Neural progenitor cell (in vitro differentiated cells): ENCODE data around the gene GDPGP1. TPM values are rescaled to one million over a fixed set of nuclear protein-coding genes. Genes with fewer than 3 reads are reported as not detected.
"Not testable (repeated sequence)": the region's sequence is repeated elsewhere in the genome, so short reads cannot be mapped to it uniquely, and the experiment has no call there.

ENCODE experiments used
- DNase-seq: peaks from one replicate; pipeline ENCODE4 v3.0.0-alpha.2; 2016; ENCODE audit warnings: low spot score
- H2AFZ ChIP-seq: fragments of 200-600 bp; sonication (generic); replicated peaks from 2 replicates; pipeline ENCODE4 v1.6.1; 2016; ENCODE audit warnings: antibody characterized with exemption
- H3F3A ChIP-seq: fragments of 200-600 bp; sonication (generic); 2 replicates; pipeline ENCODE4 v1.6.1; 2016; ENCODE audit warnings: antibody characterized with exemption, low read depth
- H3K27ac ChIP-seq: fragments of 200-600 bp; sonication (generic); 2 replicates; pipeline ENCODE4 v1.5.1; 2016; ENCODE audit warnings: mild to moderate bottlenecking
- H3K27me3 ChIP-seq: fragments of 200-600 bp; sonication (generic); 2 replicates; pipeline ENCODE4 v1.6.1; 2016; ENCODE audit warnings: mild to moderate bottlenecking, moderate library complexity
- H3K36me3 ChIP-seq: fragments of 200-600 bp; sonication (generic); 2 replicates; pipeline ENCODE4 v1.5.1; 2016
- H3K4me1 ChIP-seq: fragments of 200-600 bp; sonication (generic); 2 replicates; pipeline ENCODE4 v1.6.1; 2016; ENCODE audit warnings: mixed run types
- H3K4me2 ChIP-seq: fragments of 200-600 bp; sonication (generic); 2 replicates; pipeline ENCODE4 v1.6.1; 2016
- H3K4me3 ChIP-seq: fragments of 200-600 bp; sonication (generic); 2 replicates; pipeline ENCODE4 v1.5.1; 2016
- H3K79me2 ChIP-seq: fragments of 200-600 bp; sonication (generic); 2 replicates; pipeline ENCODE4 v1.6.1; 2016; ENCODE audit warnings: low read depth
- H3K9ac ChIP-seq: fragments of 200-600 bp; sonication (generic); 2 replicates; pipeline ENCODE4 v1.6.1; 2016
- H3K9me3 ChIP-seq: fragments of 200-600 bp; sonication (generic); 2 replicates; pipeline ENCODE4 v1.5.1; 2016; ENCODE audit warnings: low read depth
- H4K20me1 ChIP-seq: fragments of 200-600 bp; sonication (generic); 2 replicates; pipeline ENCODE4 v1.6.1; 2016; ENCODE audit warnings: low read depth
- H3K27ac Mint-ChIP-seq: 3 replicates; pipeline ENCODE4 v1.8.0; 2021; ENCODE audit warnings: mixed read lengths
- H3K27me3 Mint-ChIP-seq: 2 replicates; pipeline ENCODE4 v1.8.0; 2022; ENCODE audit warnings: low read depth, mild to moderate bottlenecking, inconsistent platforms, moderate library complexity, mixed read lengths; ENCODE audit not compliant: insufficient read depth
- H3K36me3 Mint-ChIP-seq: 3 replicates; pipeline ENCODE4 v1.8.0; 2021; ENCODE audit warnings: mixed read lengths
- H3K4me1 Mint-ChIP-seq: 3 replicates; pipeline ENCODE4 v1.8.0; 2021; ENCODE audit warnings: mixed read lengths
- H3K4me3 Mint-ChIP-seq: 3 replicates; pipeline ENCODE4 v1.8.0; 2021; ENCODE audit warnings: mild to moderate bottlenecking, moderate library complexity, mixed read lengths
- H3K9me3 Mint-ChIP-seq: 3 replicates; pipeline ENCODE4 v1.8.0; 2020; ENCODE audit warnings: mixed read lengths
- CTCF ChIP-seq: fragments of 200-600 bp; sonication (generic); IDR thresholded peaks from 2 replicates; pipeline ENCODE4 v1.5.1; 2017; ENCODE audit warnings: antibody characterized with exemption, mild to moderate bottlenecking
- EZH2 ChIP-seq: fragments of 200-600 bp; sonication (generic); IDR thresholded peaks from 2 replicates; pipeline ENCODE4 v1.6.1; 2017; ENCODE audit warnings: antibody characterized with exemption, mild to moderate bottlenecking, moderate library complexity
- EZH2phosphoT487 ChIP-seq: fragments of 200-600 bp; sonication (generic); IDR thresholded peaks from 2 replicates; pipeline ENCODE4 v1.6.1; 2017; ENCODE audit warnings: antibody characterized with exemption
- total RNA-seq: library from RNA; depleted of rRNA; stranded (reverse); fragments of >200 nt; gene quantifications from 2 replicates; pipeline ENCODE4 v1.2.3, GENCODE V29; 2015; ENCODE audit warnings: low replicate concordance

Gene GDPGP1
- total RNA-seq, 1 donor from 2014 or later, result 0.67 TPM

DNA sequence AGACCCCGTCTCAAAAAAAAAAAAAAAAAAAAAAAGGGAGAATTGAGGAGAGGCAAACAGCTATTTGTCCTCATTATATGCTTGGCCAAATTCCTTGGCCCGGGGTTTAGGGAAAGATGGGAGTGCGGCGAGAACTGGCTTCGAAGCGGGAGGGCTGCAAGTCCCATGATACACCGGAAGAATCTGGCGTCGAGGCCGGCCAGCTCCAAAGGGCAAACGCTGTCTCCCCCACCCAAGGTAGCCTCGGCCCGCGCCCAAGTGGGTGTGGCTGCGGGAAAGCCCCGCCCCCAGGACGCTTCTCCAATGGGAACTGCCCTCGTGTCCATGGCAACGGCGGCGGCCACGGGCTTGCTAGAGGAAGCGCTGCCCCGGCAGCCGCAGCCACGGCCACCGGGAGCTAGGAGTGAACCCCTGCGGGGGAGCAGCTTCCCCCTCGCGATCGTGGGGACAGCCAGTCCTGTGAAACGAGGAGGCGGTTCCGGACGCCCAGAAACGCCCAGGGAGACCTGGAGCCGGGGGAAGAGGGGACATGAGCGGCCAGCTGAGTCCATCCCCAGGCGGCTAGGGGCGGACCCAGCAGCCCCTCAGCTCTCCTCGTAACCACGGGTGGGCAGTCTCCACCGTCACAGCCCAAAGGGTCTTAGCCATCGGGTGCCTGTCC is 15.3 kb downstream of the GDPGP1 start, which contains the start of gene TTLL13:
TTLL13 (plus strand) TSS at position 354 of the 661 bp plus-strand sequence. CDS start 1,075 bp downstream, outside the sequence.
- no peak within 1 kb of the TSS for H3K27ac ChIP-seq
- H3K4me1 Mint-ChIP-seq, result peaks cover 7% of the 10 kb centered on the region
- peaks cover 3% of the 10 kb centered on the region for H3K27me3 Mint-ChIP-seq
- H3K9me3 Mint-ChIP-seq, result no peaks in the 10 kb centered on the region
- H3K27ac Mint-ChIP-seq, result peak within 1 kb of the TSS; percentile 8
- no peaks in the 10 kb centered on the region for H3F3A ChIP-seq
- H2AFZ ChIP-seq, result peak within 1 kb of the TSS; percentile 98
- TF ChIP-seq EZH2 (no peak), EZH2phosphoT487 (no peak), CTCF (no peak)
- H4K20me1 ChIP-seq, result no peaks in the 10 kb centered on the region
- DNase-seq, result peak; percentile 97
- H3K4me3 Mint-ChIP-seq, result peak within 1 kb of the TSS; percentile 83
- no peaks in the 10 kb centered on the region for H3K79me2 ChIP-seq
- H3K36me3 ChIP-seq, result no peaks in the 10 kb centered on the region
- H3K4me1 ChIP-seq, result no peaks in the 10 kb centered on the region
- H3K27me3 ChIP-seq, result peaks cover 15% of the 10 kb centered on the region
- H3K4me2 ChIP-seq, result peak within 1 kb of the TSS; percentile 97
- no peaks in the 10 kb centered on the region for H3K36me3 Mint-ChIP-seq
- peak within 1 kb of the TSS; percentile 87 for H3K4me3 ChIP-seq
- H3K9ac ChIP-seq, result no peak within 1 kb of the TSS
- no peaks in the 10 kb centered on the region for H3K9me3 ChIP-seq

DNA sequence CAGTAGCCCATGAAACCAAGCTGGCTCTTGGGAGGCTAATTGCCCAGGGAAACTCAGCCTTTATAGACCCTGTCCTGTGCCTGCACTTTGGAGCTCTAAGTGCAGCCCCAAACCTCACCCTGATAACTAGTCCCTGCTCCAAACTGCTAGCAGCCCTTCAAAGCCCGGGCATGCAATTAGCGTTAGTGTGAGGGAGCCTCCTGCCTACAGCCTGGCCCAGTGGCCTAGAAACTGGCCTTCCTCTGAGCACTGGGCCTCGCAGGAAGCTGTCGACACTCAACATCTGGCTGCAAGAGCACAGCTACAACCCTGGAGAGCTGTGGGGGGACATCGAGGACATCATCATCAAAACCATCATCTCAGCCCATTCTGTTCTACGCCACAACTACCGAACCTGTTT is 23.8 kb downstream of the GDPGP1 start:
- H3K4me3 Mint-ChIP-seq, result no peak overlapping the region

GRCh38 chr15:90259524-90259923 is 25.5 kb downstream of the GDPGP1 start:
- no peaks in the 10 kb centered on the region for H3K4me1 ChIP-seq
- no peak overlapping the region for H3K4me2 ChIP-seq
- H3K9ac ChIP-seq, result no peak overlapping the region
- Mint-ChIP-seq H3K4me1 (peaks cover 5% of the 10 kb centered on the region), H3K36me3 (no peaks in the 10 kb centered on the region), H3K9me3 (no peaks in the 10 kb centered on the region), H3K4me3 (no peak overlapping the region), H3K27me3 (peaks cover 5% of the 10 kb centered on the region), H3K27ac (no peak overlapping the region)
- H4K20me1 ChIP-seq, result no peaks in the 10 kb centered on the region
- no peaks in the 10 kb centered on the region for H3K79me2 ChIP-seq
- H3F3A ChIP-seq, result no peaks in the 10 kb centered on the region
- H3K27me3 ChIP-seq, result no peaks in the 10 kb centered on the region
- H3K36me3 ChIP-seq, result no peaks in the 10 kb centered on the region
- no peaks in the 10 kb centered on the region for H3K9me3 ChIP-seq
- no peak overlapping the region for H3K4me3 ChIP-seq
- no peak overlapping the region for H3K27ac ChIP-seq
- TF ChIP-seq CTCF, result no peak
- no peak for TF ChIP-seq EZH2
- TF ChIP-seq EZH2phosphoT487, result no peak
- H2AFZ ChIP-seq, result no peak overlapping the region
- no peak for DNase-seq

More for the DNA sequence above, 23.8 kb downstream of the GDPGP1 start:
- H3K36me3 ChIP-seq, result no peaks in the 10 kb centered on the region
- no peak for DNase-seq
- Mint-ChIP-seq H3K4me1 (peaks cover 5% of the 10 kb centered on the region), H3K27me3 (peaks cover 7% of the 10 kb centered on the region), H3K27ac (no peak overlapping the region), H3K36me3 (no peaks in the 10 kb centered on the region), H3K9me3 (no peaks in the 10 kb centered on the region)
- no peaks in the 10 kb centered on the region for H3K4me1 ChIP-seq
- no peaks in the 10 kb centered on the region for H3K79me2 ChIP-seq
- no peak for TF ChIP-seq EZH2phosphoT487
- TF ChIP-seq CTCF, result no peak
- no peak for TF ChIP-seq EZH2
- H3F3A ChIP-seq, result no peaks in the 10 kb centered on the region
- H3K27ac ChIP-seq, result no peak overlapping the region
- H3K9ac ChIP-seq, result no peak overlapping the region
- no peak overlapping the region for H2AFZ ChIP-seq
- no peak overlapping the region for H3K4me3 ChIP-seq
- no peak overlapping the region for H3K4me2 ChIP-seq
- H4K20me1 ChIP-seq, result no peaks in the 10 kb centered on the region
- H3K27me3 ChIP-seq, result no peaks in the 10 kb centered on the region
- H3K9me3 ChIP-seq, result no peaks in the 10 kb centered on the region

GRCh38 chr15:90260731-90261130 is 26.7 kb downstream of the GDPGP1 start:
- not testable (repeated sequence) for H3K27ac ChIP-seq, H3K27ac Mint-ChIP-seq, H3K4me1 ChIP-seq, H3K9me3 ChIP-seq, H3K79me2 ChIP-seq, H2AFZ ChIP-seq, H4K20me1 ChIP-seq, H3K4me3 ChIP-seq, H3K9ac ChIP-seq, H3K4me2 ChIP-seq, H3K27me3 ChIP-seq, H3K4me1 Mint-ChIP-seq, H3K9me3 Mint-ChIP-seq, H3K4me3 Mint-ChIP-seq, DNase-seq, H3K36me3 ChIP-seq, H3K36me3 Mint-ChIP-seq, H3F3A ChIP-seq, H3K27me3 Mint-ChIP-seq
